Thyroid gland (tissue), 4 donors: ENCODE measurements around the gene TMEM143. TPM values are rescaled to one million over a fixed set of nuclear protein-coding genes. Genes with fewer than 3 reads are reported as not detected.

Experiments
- DNase-seq, 2 donors: peaks; one replicate each; pipeline ENCODE4 v3.0.0-alpha.2; 2019
- H3K27ac ChIP-seq, 3 donors: fragments of 200-600 bp; sonication (generic); 1 replicate in 2 of 3; 2 replicates in 1 of 3; pipeline ENCODE4 v1.5.1; 2016 to 2019; ENCODE audit warnings: mild to moderate bottlenecking in 1 of 3, moderate library complexity in 1 of 3
- H3K27me3 ChIP-seq: fragments of 200-600 bp; sonication (generic); one replicate; pipeline ENCODE4 v1.5.1; 2019
- H3K36me3 ChIP-seq, 2 donors: fragments of 200-600 bp; sonication (generic); one replicate each; pipeline ENCODE4 v1.5.1; 2016 to 2019
- H3K4me1 ChIP-seq, 2 donors: fragments of 200-600 bp; sonication (generic); one replicate each; pipeline ENCODE4 v1.5.1; 2017 to 2019
- H3K4me3 ChIP-seq, 3 donors: fragments of 200-600 bp; sonication (generic); replicated peaks in 1 of 3; 1 replicate in 2 of 3; 2 replicates in 1 of 3; pipeline ENCODE4 v1.5.1; 2016; ENCODE audit warnings: mild to moderate bottlenecking in 1 of 3
- H3K9me3 ChIP-seq: fragments of 200-600 bp; sonication (generic); one replicate; pipeline ENCODE4 v1.5.1; 2017
- CTCF ChIP-seq, 6 experiments: fragments of 200-600 bp in 3 of 6; fragments of 450-650 bp in 3 of 6; sonication (generic) in 3 of 6; IDR thresholded peaks; one replicate each; pipeline ENCODE4 v1.5.1; 2016 to 2019; ENCODE audit warnings: antibody characterized with exemption in 6 of 6, mild to moderate bottlenecking in 2 of 6, inconsistent platforms in 1 of 6, moderate library complexity in 1 of 6
- POLR2A ChIP-seq, 2 donors: fragments of 450-650 bp; IDR thresholded peaks; one replicate each; pipeline ENCODE4 v1.6.1; 2017; ENCODE audit warnings: antibody characterized with exemption in 2 of 2, mild to moderate bottlenecking in 2 of 2, moderate library complexity in 1 of 2
- WGBS, 2 donors: methylation state at CpG; one replicate each; pipeline ENCODE4 v1.1.5; 2017; 5-methylcytosine and 5-hydroxymethylcytosine counted together
- intact Hi-C: fragments of 100-400 bp; cut with DNase I; formaldehyde crosslinking; loops from one replicate; pipeline ENCODE4 v1.15.1; 2023
- total RNA-seq, 4 donors: library from RNA; depleted of rRNA; stranded (reverse); fragments of >200 nt; gene quantifications; one replicate each; pipeline ENCODE4 v1.2.3, GENCODE V29; 2016

The TMEM143 gene
- total RNA-seq, 4 donors from 2014 or later, result 6.3 to 12.6 (median 9.2) TPM

- H3K36me3 ChIP-seq, result peaks cover 0 to 18% of the 10 kb centered on the region in 2 donors
- 93 to 98% methylated on average over 3 of the region's 3 CpGs for WGBS, 2 donors
- TF ChIP-seq POLR2A (IDR thresholded peaks at IDR 0.05) (no peak), CTCF (IDR thresholded peaks at IDR 0.05) (no peak)
- H3K9me3 ChIP-seq, result no peaks in the 10 kb centered on the region
- no peak for DNase-seq
- intact Hi-C loops, result no loop called here
- no peak overlapping the region for H3K4me3 ChIP-seq
- H3K4me1 ChIP-seq, result peaks cover 8% of the 10 kb centered on the region in 2 donors
- no peaks in the 10 kb centered on the region for H3K27me3 ChIP-seq
- H3K27ac ChIP-seq, result no peak overlapping the region
Observed at GRCh38 chr19:48287748-48288147, 76.0 kb downstream of the TMEM143 start.

- H3K27ac ChIP-seq, result no peak overlapping the region
- no peak for DNase-seq
- H3K36me3 ChIP-seq, result peaks cover 0 to 21% of the 10 kb centered on the region in 2 donors
- no peak overlapping the region for H3K4me3 ChIP-seq
- no peaks in the 10 kb centered on the region for H3K4me1 ChIP-seq
- 81 to 83% methylated on average over 4 of the region's 4 CpGs for WGBS, 2 donors
- intact Hi-C loops, result no loop called here
- H3K27me3 ChIP-seq, result no peaks in the 10 kb centered on the region
- no peaks in the 10 kb centered on the region for H3K9me3 ChIP-seq
- TF ChIP-seq POLR2A (IDR thresholded peaks at IDR 0.05) (no peak), CTCF (IDR thresholded peaks at IDR 0.05) (no peak)
Observed at GRCh38 chr19:48284896-48285295, 78.8 kb downstream of the TMEM143 start.

GRCh38 chr19:48283908-48284307 lies 79.8 kb downstream of the TMEM143 start:
- Histone ChIP-seq H3K27me3 (no peaks in the 10 kb centered on the region), H3K27ac (no peak overlapping the region), H3K36me3 (peaks cover 0 to 21% of the 10 kb centered on the region in 2 donors), H3K4me3 (no peak overlapping the region), H3K4me1 (no peaks in the 10 kb centered on the region), H3K9me3 (no peaks in the 10 kb centered on the region)
- 92 to 95% methylated on average over 7 of the region's 7 CpGs for WGBS, 2 donors
- no peak for DNase-seq
- intact Hi-C loops, result no loop called here
- TF ChIP-seq CTCF (IDR thresholded peaks at IDR 0.05) (no peak), POLR2A (IDR thresholded peaks at IDR 0.05) (no peak)

Other genes starting within 250 kb of the TMEM143 start
- gene LIG1, start 193.6 kb downstream of the TMEM143 start, total RNA-seq, result 10 to 100 TPM; 17.7 to 33.3 (median 26.7) TPM
- 1 to 10 TPM; 4.2 to 6.1 (median 5.4) TPM for gene ZSWIM9, start 193.3 kb downstream of the TMEM143 start, total RNA-seq
- gene CARD8, start 108.0 kb downstream of the TMEM143 start, total RNA-seq, result 10 to 100 TPM; 37.0 to 58.9 (median 57.7) TPM
- gene ZNF114, start 93.9 kb downstream of the TMEM143 start, total RNA-seq, result 10 to 100 TPM in 1 of 4 donors, 1 to 10 TPM in 3; 5.3 to 11.7 (median 6.1) TPM
- gene EMP3, start 38.4 kb downstream of the TMEM143 start, total RNA-seq, result 10 to 100 TPM; 14.0 to 19.3 (median 14.9) TPM
- gene SYNGR4, start 427 bp upstream of the TMEM143 start, total RNA-seq, result not detected
- gene KDELR1, start 27.6 kb upstream of the TMEM143 start, total RNA-seq, result 100 to 1,000 TPM; 121 to 160 (median 141) TPM
- gene GRIN2D, start 29.7 kb upstream of the TMEM143 start, total RNA-seq, result 1 to 10 TPM in 1 of 4 donors, under 1 TPM in 3; 0.56 to 2.2 (median 0.84) TPM
- 10 to 100 TPM; 22.4 to 40.5 (median 29.1) TPM for gene GRWD1, start 82.0 kb upstream of the TMEM143 start, total RNA-seq
- 1 to 10 TPM; 1.2 to 1.9 (median 1.4) TPM for gene KCNJ14, start 91.6 kb upstream of the TMEM143 start, total RNA-seq
- 100 to 1,000 TPM in 2 of 4 donors, 10 to 100 TPM in 2; 91.6 to 232 (median 139) TPM for gene CYTH2, start 105.4 kb upstream of the TMEM143 start, total RNA-seq
- 1 to 10 TPM; 3.0 to 7.1 (median 4.6) TPM for gene LMTK3, start 147.9 kb upstream of the TMEM143 start, total RNA-seq
- gene SULT2B1, start 188.2 kb upstream of the TMEM143 start, total RNA-seq, result under 1 TPM in 3 of 4 donors, not detected in 1; 0.54 to 0.88 (median 0.78) TPM
- under 1 TPM in 1 of 4 donors, not detected in 3; 0.67 TPM for gene SPACA4, start 242.8 kb upstream of the TMEM143 start, total RNA-seq